Fibroblast of skin of back (primary cell): Measurements from ENCODE around the gene MYADM.

Experiments
- DNase-seq: peaks from one replicate; pipeline ENCODE4 v3.0.0-alpha.2; 2013

MYADM gene

DNA sequence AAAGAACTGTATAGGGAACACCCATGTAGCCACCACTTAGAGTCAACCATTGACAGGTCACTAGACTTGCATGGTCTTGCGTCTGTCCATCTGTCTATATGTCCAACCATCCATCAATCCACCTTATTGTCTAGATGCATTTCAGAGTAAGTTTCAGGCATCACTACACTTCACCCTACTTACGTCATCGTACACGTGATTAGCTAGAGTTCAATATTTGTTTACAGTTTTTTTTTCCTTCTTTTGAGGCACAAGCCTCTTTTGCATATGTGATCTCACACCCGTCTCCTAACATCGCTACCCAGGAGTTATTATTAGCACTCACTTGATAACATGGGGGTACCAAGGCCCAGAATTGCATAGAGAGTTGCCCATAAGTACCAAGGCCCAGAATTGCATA lies 48.3 kb downstream of the MYADM start:
- no peak for DNase-seq

DNA sequence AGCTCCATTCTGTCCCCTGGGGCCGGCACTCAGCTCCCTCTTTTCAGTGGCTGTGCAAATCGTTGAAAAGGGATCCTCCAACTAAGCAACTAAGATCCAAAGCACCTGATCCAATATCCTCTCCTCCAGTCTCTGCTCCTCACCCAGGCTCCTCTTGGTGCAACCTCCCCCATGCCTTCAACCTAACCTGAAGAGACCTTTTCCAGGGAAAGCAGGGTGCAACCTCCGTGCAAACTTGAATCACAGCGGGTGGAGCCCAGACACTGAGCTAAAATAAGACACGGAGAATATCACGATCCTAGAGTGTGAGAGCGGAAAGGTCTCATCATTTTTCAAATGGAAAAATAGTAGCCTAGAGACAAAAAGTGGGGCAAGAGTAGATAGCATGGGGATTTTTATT lies 49.7 kb downstream of the MYADM start:
- DNase-seq, result no peak
